Activated CD4-positive, alpha-beta T cell treated with anti-CD3 and anti-CD28 coated beads, Interleukin-2, amount 10 ng/mL, durations not matched to agents 24 days and 14 days (primary cell): ENCODE measurements around the gene WDR47. TPM values are rescaled to one million over a fixed set of nuclear protein-coding genes. Genes with fewer than 3 reads are reported as not detected.

ENCODE experiments used
- DNase-seq: peaks from one replicate; pipeline ENCODE4 v3.0.0; 2022
- H3K27ac Mint-ChIP-seq: one replicate; pipeline ENCODE4 v1.8.0; 2022; ENCODE audit warnings: mild to moderate bottlenecking, mixed read lengths
- H3K27me3 Mint-ChIP-seq: one replicate; pipeline ENCODE4 v1.8.0; 2022; ENCODE audit warnings: mixed read lengths
- H3K36me3 Mint-ChIP-seq: one replicate; pipeline ENCODE4 v1.8.0; 2022; ENCODE audit warnings: low read depth, mild to moderate bottlenecking, mixed read lengths
- H3K4me1 Mint-ChIP-seq: one replicate; pipeline ENCODE4 v1.8.0; 2021; ENCODE audit warnings: mixed read lengths
- H3K4me3 Mint-ChIP-seq: one replicate; pipeline ENCODE4 v1.8.0; 2022; ENCODE audit warnings: mild to moderate bottlenecking, moderate library complexity, mixed read lengths
- H3K9me3 Mint-ChIP-seq: one replicate; pipeline ENCODE4 v1.8.0; 2021; ENCODE audit warnings: mixed read lengths
- intact Hi-C: fragments of 100-400 bp; cut with micrococcal nuclease; formaldehyde crosslinking; loops from one replicate; pipeline ENCODE4 v1.15.1; 2023
- total RNA-seq: library from RNA; stranded (reverse); gene quantifications from 2 replicates; pipeline ENCODE4 v1.2.3, GENCODE V29; 2022

The WDR47 gene
- total RNA-seq, 1 donor from 2014 or later, result 14.0 TPM

- peaks cover 3% of the 10 kb centered on the region for H3K9me3 Mint-ChIP-seq
Measured at GRCh38 chr1:108972951-108973350, 69.0 kb downstream of the WDR47 start.

DNA sequence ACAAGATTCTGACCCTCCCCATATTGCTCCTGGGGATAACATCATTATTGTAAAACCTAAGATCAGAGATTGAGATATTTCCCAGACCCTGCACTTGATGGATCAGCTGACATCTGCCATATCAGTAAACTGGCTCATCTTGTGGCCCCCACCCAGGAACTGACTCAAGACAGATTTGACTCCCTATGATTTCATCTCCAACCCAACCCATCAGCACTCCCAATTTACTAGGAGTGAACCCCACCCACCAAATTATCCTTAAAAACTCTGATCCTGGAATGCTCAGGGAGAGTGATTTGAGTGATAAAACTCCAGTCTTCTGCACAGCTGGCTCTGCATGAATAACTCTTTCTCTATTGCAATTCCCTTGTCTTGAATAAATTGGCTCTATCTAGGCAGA lies 72.6 kb downstream of the WDR47 start:
- Mint-ChIP-seq H3K4me1 (no peaks in the 10 kb centered on the region), H3K27me3 (no peaks in the 10 kb centered on the region), H3K9me3 (peaks cover 3% of the 10 kb centered on the region), H3K4me3 (no peak overlapping the region), H3K27ac (no peak overlapping the region), H3K36me3 (peaks cover 18% of the 10 kb centered on the region)
- no peak for DNase-seq
- intact Hi-C loops, result loop anchor here (10.0 kb wide), 1 partner anchor 275 kb away; the partner anchor contains the start of gene PRPF38B

More at GRCh38 chr1:108972951-108973350, 69.0 kb downstream of the WDR47 start:
- H3K36me3 Mint-ChIP-seq, result peaks cover 27% of the 10 kb centered on the region
- peaks cover 5% of the 10 kb centered on the region for H3K4me1 Mint-ChIP-seq
- intact Hi-C loops, result no loop called here
- no peak for DNase-seq
- H3K27me3 Mint-ChIP-seq, result no peaks in the 10 kb centered on the region
- H3K27ac Mint-ChIP-seq, result no peak overlapping the region
- no peak overlapping the region for H3K4me3 Mint-ChIP-seq

GRCh38 chr1:108963052-108963686 lies 78.7 kb downstream of the WDR47 start, which contains the start of gene CLCC1:
TSS of gene CLCC1 (minus strand) at chr1:108963484. CDS start at chr1:108950437, 13,047 bp downstream.
- Mint-ChIP-seq H3K27me3 (peaks cover 7% of the 10 kb centered on the region), H3K4me1 (peaks cover 21% of the 10 kb centered on the region), H3K27ac (peak within 1 kb of the TSS; percentile 97), H3K36me3 (peaks cover 21% of the 10 kb centered on the region), H3K9me3 (no peaks in the 10 kb centered on the region), H3K4me3 (peak within 1 kb of the TSS; percentile 91)
- peak; percentile 98 for DNase-seq
- intact Hi-C loops, result loop anchor here (1.0 to 10.0 kb wide), 5 partner anchors 78 to 268 kb away; partner anchors contain the start of genes PRPF38B, STXBP3 and TAF13

DNA sequence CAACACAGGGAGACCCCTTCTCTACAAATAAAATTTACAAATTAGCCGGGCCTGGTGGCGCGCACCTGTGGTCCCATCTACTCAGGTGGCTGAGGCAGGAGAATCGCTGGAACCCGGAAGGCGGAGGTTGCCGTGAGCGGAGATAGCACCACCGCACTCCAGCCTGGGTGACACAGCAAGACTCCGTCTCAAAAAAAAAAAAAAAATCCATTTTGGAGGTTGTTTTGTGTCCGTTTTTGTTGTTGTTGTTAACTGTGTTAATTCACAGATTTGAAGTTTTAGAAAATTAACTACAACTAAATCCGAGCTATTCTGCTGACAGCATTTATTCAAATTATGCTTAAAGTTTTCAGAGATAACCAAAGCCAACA lies 79.2 kb downstream of the WDR47 start:
- Mint-ChIP-seq H3K27me3 (peaks cover 9% of the 10 kb centered on the region), H3K4me1 (peaks cover 25% of the 10 kb centered on the region), H3K4me3 (peak overlapping the region; percentile 91), H3K36me3 (peaks cover 26% of the 10 kb centered on the region), H3K9me3 (no peaks in the 10 kb centered on the region), H3K27ac (peak overlapping the region; percentile 97)
- peak; percentile 82 for DNase-seq
- intact Hi-C loops, result loop anchor here (1.0 to 10.0 kb wide), 5 partner anchors 78 to 268 kb away; partner anchors contain the start of genes PRPF38B, STXBP3 and TAF13

DNA sequence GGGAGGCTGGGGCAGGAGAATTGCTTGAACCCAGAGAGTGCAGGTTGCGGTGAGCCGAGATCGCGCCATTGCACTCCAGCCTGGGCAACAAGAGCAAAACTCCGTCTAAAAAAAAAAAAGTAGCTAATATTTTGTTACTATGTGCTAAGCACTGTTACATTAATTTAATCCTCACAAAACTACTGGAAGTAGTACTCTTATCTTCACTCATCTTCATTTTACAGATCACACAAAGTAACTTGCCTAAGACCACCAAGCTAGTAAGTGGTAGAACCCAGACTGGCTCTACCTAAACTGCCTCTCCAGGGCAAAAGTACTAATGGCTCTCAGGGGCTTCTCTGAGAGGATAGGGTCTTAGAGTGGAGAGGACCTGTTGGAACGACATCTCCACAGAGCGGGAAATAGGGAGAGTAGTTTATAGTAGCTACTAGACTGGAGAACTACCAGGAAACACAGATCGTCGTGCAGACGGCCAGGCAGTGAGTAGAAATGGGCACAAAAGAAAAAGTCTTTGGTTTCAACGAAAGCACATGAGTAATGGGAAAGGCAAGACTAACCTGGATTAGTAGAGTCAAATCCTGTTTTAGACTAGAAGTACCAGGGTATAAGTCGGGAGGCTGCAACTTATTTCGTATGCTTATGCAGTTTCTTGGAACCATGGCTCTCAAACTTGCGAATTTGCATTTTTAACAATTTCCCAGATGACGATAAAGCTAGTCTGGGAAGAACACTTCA lies 80.0 kb downstream of the WDR47 start:
- no peak for DNase-seq
- peak overlapping the region; percentile 91 for H3K4me3 Mint-ChIP-seq
- intact Hi-C loops, result loop anchor here (2.0 to 10.0 kb wide), 4 partner anchors 79 to 267 kb away; partner anchors contain the start of genes PRPF38B and STXBP3
- H3K9me3 Mint-ChIP-seq, result no peaks in the 10 kb centered on the region
- peaks cover 29% of the 10 kb centered on the region for H3K36me3 Mint-ChIP-seq
- peaks cover 32% of the 10 kb centered on the region for H3K4me1 Mint-ChIP-seq
- peaks cover 12% of the 10 kb centered on the region for H3K27me3 Mint-ChIP-seq
- peak overlapping the region; percentile 97 for H3K27ac Mint-ChIP-seq

- intact Hi-C loops, result loop anchor here (5.0 to 10.0 kb wide), 2 partner anchors 141 to 266 kb away; partner anchors contain the start of gene PRPF38B
- peaks cover 12% of the 10 kb centered on the region for H3K27me3 Mint-ChIP-seq
- no peak overlapping the region for H3K27ac Mint-ChIP-seq
Measured at GRCh38 chr1:108961198-108961597, 80.7 kb downstream of the WDR47 start.

DNA sequence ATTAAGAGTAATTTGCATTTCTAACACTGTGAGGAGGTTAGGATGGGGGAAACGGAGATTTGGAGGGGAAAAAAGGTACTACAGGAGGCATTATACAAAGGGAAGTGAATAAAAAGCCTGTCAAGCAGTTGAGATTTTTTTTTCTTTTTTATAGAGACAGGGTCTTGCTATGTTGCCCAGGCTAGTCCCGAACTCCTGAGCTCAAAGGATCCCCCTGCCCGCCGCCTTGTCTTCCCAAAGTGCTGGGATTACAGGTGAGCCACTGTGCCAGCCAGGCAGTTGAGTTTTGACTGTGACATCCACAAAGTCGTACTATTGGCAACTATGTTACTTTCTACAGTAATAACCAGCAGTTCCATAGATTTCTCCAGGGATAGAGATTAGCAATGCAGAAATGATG lies 81.2 kb downstream of the WDR47 start:
- peak; percentile 51 for DNase-seq
- peaks cover 12% of the 10 kb centered on the region for H3K27me3 Mint-ChIP-seq
- H3K36me3 Mint-ChIP-seq, result peaks cover 40% of the 10 kb centered on the region
- intact Hi-C loops, result loop anchor here (5.0 to 10.0 kb wide), 2 partner anchors 142 to 266 kb away; partner anchors contain the start of gene PRPF38B
- no peak overlapping the region for H3K27ac Mint-ChIP-seq
- H3K9me3 Mint-ChIP-seq, result no peaks in the 10 kb centered on the region
- peak overlapping the region; percentile 2 for H3K4me3 Mint-ChIP-seq
- peaks cover 43% of the 10 kb centered on the region for H3K4me1 Mint-ChIP-seq

More at GRCh38 chr1:108961198-108961597, 80.7 kb downstream of the WDR47 start:
- peaks cover 35% of the 10 kb centered on the region for H3K36me3 Mint-ChIP-seq
- H3K4me1 Mint-ChIP-seq, result peaks cover 39% of the 10 kb centered on the region
- no peaks in the 10 kb centered on the region for H3K9me3 Mint-ChIP-seq
- DNase-seq, result no peak
- no peak overlapping the region for H3K4me3 Mint-ChIP-seq

- H3K27me3 Mint-ChIP-seq, result peaks cover 12% of the 10 kb centered on the region
- intact Hi-C loops, result no loop called here
Measured at GRCh38 chr1:108957888-108958287, 84.0 kb downstream of the WDR47 start.

GRCh38 chr1:108955881-108956280 lies 86.0 kb downstream of the WDR47 start:
- H3K4me3 Mint-ChIP-seq, result no peak overlapping the region
- H3K27ac Mint-ChIP-seq, result peak overlapping the region; percentile 88
- no peak for DNase-seq
- H3K4me1 Mint-ChIP-seq, result peaks cover 33% of the 10 kb centered on the region
- peaks cover 12% of the 10 kb centered on the region for H3K27me3 Mint-ChIP-seq
- H3K36me3 Mint-ChIP-seq, result peaks cover 60% of the 10 kb centered on the region
- H3K9me3 Mint-ChIP-seq, result no peaks in the 10 kb centered on the region
- intact Hi-C loops, result no loop called here

More at GRCh38 chr1:108957888-108958287, 84.0 kb downstream of the WDR47 start:
- peak; percentile 49 for DNase-seq
- no peak overlapping the region for H3K27ac Mint-ChIP-seq
- H3K36me3 Mint-ChIP-seq, result peaks cover 62% of the 10 kb centered on the region
- no peak overlapping the region for H3K4me3 Mint-ChIP-seq
- peaks cover 40% of the 10 kb centered on the region for H3K4me1 Mint-ChIP-seq
- H3K9me3 Mint-ChIP-seq, result no peaks in the 10 kb centered on the region

DNA sequence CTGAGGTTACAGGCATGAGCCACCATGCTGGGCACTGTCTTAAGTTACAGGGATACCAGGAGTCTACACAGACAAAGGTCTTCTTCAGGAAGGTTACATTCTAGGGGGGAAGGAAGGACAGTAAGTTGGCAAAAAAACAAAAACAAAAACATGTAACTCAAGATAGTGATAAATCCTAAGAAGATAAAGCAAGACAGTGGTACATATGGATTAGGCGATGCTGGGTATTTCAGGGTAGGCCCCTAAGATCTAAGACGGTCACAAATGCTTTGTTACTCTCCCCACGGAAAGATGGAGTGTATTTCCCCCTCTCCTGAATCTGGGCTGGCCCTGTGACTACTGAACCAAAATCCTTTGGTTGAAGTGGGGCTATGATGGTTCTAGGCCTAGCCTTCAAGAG lies 86.8 kb downstream of the WDR47 start:
- peaks cover 54% of the 10 kb centered on the region for H3K36me3 Mint-ChIP-seq

DNA sequence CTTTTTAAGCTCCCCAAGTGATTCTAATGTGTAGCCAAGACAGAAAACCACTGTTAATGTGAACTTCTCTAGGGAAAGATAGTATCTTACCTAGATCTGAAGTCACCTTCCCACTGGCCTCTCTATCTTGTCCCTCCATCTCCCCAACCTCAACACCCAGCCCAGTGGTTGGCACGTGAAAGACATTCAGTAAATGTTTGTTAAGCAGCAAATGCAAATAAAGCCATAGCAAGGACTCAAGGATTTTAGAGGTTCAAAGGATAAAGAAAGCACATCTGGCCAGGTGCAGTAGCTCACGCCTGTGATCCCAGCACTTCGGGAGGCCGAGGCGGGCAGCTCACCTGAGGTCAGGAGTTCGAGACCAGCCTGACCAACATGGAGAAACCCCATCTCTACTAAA lies 88.5 kb downstream of the WDR47 start:
- Mint-ChIP-seq H3K4me1 (peaks cover 33% of the 10 kb centered on the region), H3K9me3 (no peaks in the 10 kb centered on the region), H3K36me3 (peaks cover 45% of the 10 kb centered on the region), H3K27ac (no peak overlapping the region), H3K4me3 (no peak overlapping the region), H3K27me3 (peaks cover 5% of the 10 kb centered on the region)
- intact Hi-C loops, result no loop called here
- no peak for DNase-seq

More for the DNA sequence above, 86.8 kb downstream of the WDR47 start:
- Mint-ChIP-seq H3K27me3 (peaks cover 7% of the 10 kb centered on the region), H3K27ac (no peak overlapping the region), H3K4me1 (peaks cover 29% of the 10 kb centered on the region), H3K9me3 (no peaks in the 10 kb centered on the region), H3K4me3 (no peak overlapping the region)
- intact Hi-C loops, result no loop called here
- DNase-seq, result no peak

DNA sequence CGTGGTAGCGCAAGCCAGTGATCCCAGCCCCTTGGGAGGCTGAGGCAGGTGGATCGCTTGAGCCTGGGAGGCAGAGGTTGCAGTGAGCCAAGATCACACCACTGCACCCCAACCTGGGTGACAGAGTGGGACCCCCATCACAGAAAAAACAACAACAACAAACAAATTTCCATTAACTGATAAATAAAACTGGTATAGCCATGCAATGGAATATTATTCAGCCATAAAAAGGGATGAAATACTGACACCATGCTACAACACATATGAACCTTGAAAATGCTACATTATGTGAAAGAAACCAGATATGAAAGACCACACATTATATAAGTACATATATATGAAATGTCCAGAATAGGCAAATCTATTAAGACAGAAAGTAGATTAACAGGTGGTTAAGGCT lies 90.7 kb downstream of the WDR47 start:
- H3K9me3 Mint-ChIP-seq, result no peaks in the 10 kb centered on the region
- DNase-seq, result no peak
- H3K27ac Mint-ChIP-seq, result no peak overlapping the region
- H3K4me1 Mint-ChIP-seq, result peaks cover 20% of the 10 kb centered on the region
- peaks cover 44% of the 10 kb centered on the region for H3K36me3 Mint-ChIP-seq
- H3K4me3 Mint-ChIP-seq, result no peak overlapping the region
- intact Hi-C loops, result loop anchor here (1.0 kb wide), 1 partner anchor 24 kb away; no protein-coding TSS in a partner anchor
- no peaks in the 10 kb centered on the region for H3K27me3 Mint-ChIP-seq

DNA sequence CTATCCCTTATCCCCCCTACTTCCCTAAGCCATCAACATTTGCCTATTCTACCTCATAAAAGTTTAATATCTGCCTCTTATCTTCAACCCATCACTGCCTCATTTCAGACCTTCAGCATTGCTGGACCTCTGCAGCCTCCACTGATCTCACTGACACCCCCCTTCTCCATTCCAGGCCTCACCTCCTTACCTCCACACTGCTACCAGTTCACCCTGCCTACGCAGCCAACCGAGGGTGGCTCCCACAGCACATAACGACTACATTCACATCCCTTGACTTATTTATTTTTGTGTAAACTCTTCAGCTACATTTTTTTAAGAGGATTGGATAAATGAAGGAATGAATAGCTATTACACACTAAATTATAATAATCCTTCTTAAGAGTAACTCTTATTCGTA lies 92.9 kb downstream of the WDR47 start:
- DNase-seq, result no peak
- no peak overlapping the region for H3K4me3 Mint-ChIP-seq
- H3K36me3 Mint-ChIP-seq, result peaks cover 31% of the 10 kb centered on the region
- no peak overlapping the region for H3K27ac Mint-ChIP-seq
- intact Hi-C loops, result no loop called here
- peaks cover 11% of the 10 kb centered on the region for H3K4me1 Mint-ChIP-seq
- no peaks in the 10 kb centered on the region for H3K27me3 Mint-ChIP-seq
- no peaks in the 10 kb centered on the region for H3K9me3 Mint-ChIP-seq
